Testis (tissue), 3 donors: Measurements from ENCODE around the gene ANKRD33B. TPM values are rescaled to one million over a fixed set of nuclear protein-coding genes. Genes with fewer than 3 reads are reported as not detected.

Experiments used
- DNase-seq: peaks from one replicate; pipeline ENCODE4 v3.0.0-alpha.2; 2019
- H3K27ac ChIP-seq, 2 donors: fragments of 200-600 bp; sonication (generic); one replicate each; pipeline ENCODE4 v1.5.1; 2019
- H3K27me3 ChIP-seq: fragments of 200-600 bp; sonication (generic); one replicate; pipeline ENCODE4 v1.5.1; 2019
- H3K36me3 ChIP-seq: fragments of 200-600 bp; sonication (generic); one replicate; pipeline ENCODE4 v1.5.1; 2017; ENCODE audit warnings: low read depth; ENCODE audit errors: missing control alignments
- H3K4me1 ChIP-seq: fragments of 200-600 bp; sonication (generic); one replicate; pipeline ENCODE4 v1.5.1; 2019
- H3K4me3 ChIP-seq, 2 donors: fragments of 200-600 bp; sonication (generic); one replicate each; pipeline ENCODE4 v1.5.1; 2017 to 2019
- H3K9me3 ChIP-seq: fragments of 200-600 bp; sonication (generic); one replicate; pipeline ENCODE4 v1.5.1; 2017
- POLR2A ChIP-seq: fragments of 450-650 bp; IDR thresholded peaks from one replicate; pipeline ENCODE4 v1.6.1; 2017; ENCODE audit warnings: antibody characterized with exemption, mild to moderate bottlenecking, moderate library complexity
- WGBS, 2 donors: methylation state at CpG; one replicate each; pipeline ENCODE4 v1.1.5; 2018; 5-methylcytosine and 5-hydroxymethylcytosine counted together
- intact Hi-C: fragments of 100-400 bp; cut with DNase I; formaldehyde crosslinking; loops from one replicate; pipeline ENCODE4 v1.15.1; 2023; ENCODE audit warnings: low total_unique reads
- polyA plus RNA-seq: library from polyadenylated mRNA; stranded (reverse); fragments of 350-450 nt; fragmentation: Illumina TruSeq; extraction: RNeasy Lipid Tissue Mini Kit (QIAGEN cat#74804); gene quantifications from one replicate; pipeline ENCODE4 v1.2.3, GENCODE V29; 2014; ENCODE audit warnings: low read depth, low replicate concordance; ENCODE audit not compliant: insufficient read depth
- small RNA-seq, 2 donors: library from RNA; depleted of rRNA; stranded (forward); fragments of <200 nt; gene quantifications; one replicate each; pipeline ENCODE3, GENCODE V24; 2016
- total RNA-seq, 2 donors: library from RNA; depleted of rRNA; stranded (reverse); fragments of >200 nt; gene quantifications; one replicate each; pipeline ENCODE4 v1.2.3, GENCODE V29; 2016
- TF ChIP-seq, protein P1 (sequence below), 3 experiments: fragments of 450-650 bp in 2 of 3; fragments of 200-600 bp in 1 of 3; sonication (generic) in 1 of 3; IDR thresholded peaks; one replicate each; pipeline ENCODE4 v1.5.1; 2016 to 2019; ENCODE audit warnings: antibody characterized with exemption in 3 of 3, mild to moderate bottlenecking in 2 of 3, moderate library complexity in 1 of 3

The ANKRD33B gene
- total and polyA plus RNA-seq, 3 donors from 2014 or later = 3.7 to 5.8 (median 5.6) TPM

GRCh38 chr5:10703676-10704075 lies 139.8 kb downstream of the ANKRD33B start:
- 57 to 84% methylated on average over 5 of the region's 5 CpGs for WGBS, 2 donors
- H3K36me3 ChIP-seq = no peaks in the 10 kb centered on the region
- H3K4me3 ChIP-seq = no peak overlapping the region
- H3K27me3 ChIP-seq = no peaks in the 10 kb centered on the region
- H3K27ac ChIP-seq = no peak overlapping the region
- no peak for DNase-seq
- TF ChIP-seq, protein P1, sequence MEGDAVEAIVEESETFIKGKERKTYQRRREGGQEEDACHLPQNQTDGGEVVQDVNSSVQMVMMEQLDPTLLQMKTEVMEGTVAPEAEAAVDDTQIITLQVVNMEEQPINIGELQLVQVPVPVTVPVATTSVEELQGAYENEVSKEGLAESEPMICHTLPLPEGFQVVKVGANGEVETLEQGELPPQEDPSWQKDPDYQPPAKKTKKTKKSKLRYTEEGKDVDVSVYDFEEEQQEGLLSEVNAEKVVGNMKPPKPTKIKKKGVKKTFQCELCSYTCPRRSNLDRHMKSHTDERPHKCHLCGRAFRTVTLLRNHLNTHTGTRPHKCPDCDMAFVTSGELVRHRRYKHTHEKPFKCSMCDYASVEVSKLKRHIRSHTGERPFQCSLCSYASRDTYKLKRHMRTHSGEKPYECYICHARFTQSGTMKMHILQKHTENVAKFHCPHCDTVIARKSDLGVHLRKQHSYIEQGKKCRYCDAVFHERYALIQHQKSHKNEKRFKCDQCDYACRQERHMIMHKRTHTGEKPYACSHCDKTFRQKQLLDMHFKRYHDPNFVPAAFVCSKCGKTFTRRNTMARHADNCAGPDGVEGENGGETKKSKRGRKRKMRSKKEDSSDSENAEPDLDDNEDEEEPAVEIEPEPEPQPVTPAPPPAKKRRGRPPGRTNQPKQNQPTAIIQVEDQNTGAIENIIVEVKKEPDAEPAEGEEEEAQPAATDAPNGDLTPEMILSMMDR (IDR thresholded peaks at IDR 0.05) = no peak
- TF ChIP-seq POLR2A = no peak
- no peaks in the 10 kb centered on the region for H3K9me3 ChIP-seq
- intact Hi-C loops = no loop called here
- no peaks in the 10 kb centered on the region for H3K4me1 ChIP-seq

- intact Hi-C loops = no loop called here
- H3K4me3 ChIP-seq = no peak overlapping the region
- H3K27me3 ChIP-seq = no peaks in the 10 kb centered on the region
- H3K4me1 ChIP-seq = no peaks in the 10 kb centered on the region
- WGBS, 2 donors = 81 to 83% methylated on average over 10 of the region's 10 CpGs
- TF ChIP-seq, protein P1 (IDR thresholded peaks at IDR 0.05) = no peak
- no peak for TF ChIP-seq POLR2A
- no peaks in the 10 kb centered on the region for H3K36me3 ChIP-seq
- no peak overlapping the region for H3K27ac ChIP-seq
- H3K9me3 ChIP-seq = no peaks in the 10 kb centered on the region
- DNase-seq = no peak
Measured at GRCh38 chr5:10704949-10705621, 141.2 kb downstream of the ANKRD33B start.

- DNase-seq = no peak
- 89 to 92% methylated on average over 2 of the region's 2 CpGs for WGBS, 2 donors
- Histone ChIP-seq H3K4me3 (no peak overlapping the region), H3K4me1 (no peaks in the 10 kb centered on the region), H3K27me3 (no peaks in the 10 kb centered on the region), H3K27ac (no peak overlapping the region), H3K9me3 (no peaks in the 10 kb centered on the region), H3K36me3 (no peaks in the 10 kb centered on the region)
- intact Hi-C loops = no loop called here
- TF ChIP-seq POLR2A = no peak
- TF ChIP-seq, protein P1 (IDR thresholded peaks at IDR 0.05) = no peak
Measured at GRCh38 chr5:10705747-10706146, 141.9 kb downstream of the ANKRD33B start.

DNA sequence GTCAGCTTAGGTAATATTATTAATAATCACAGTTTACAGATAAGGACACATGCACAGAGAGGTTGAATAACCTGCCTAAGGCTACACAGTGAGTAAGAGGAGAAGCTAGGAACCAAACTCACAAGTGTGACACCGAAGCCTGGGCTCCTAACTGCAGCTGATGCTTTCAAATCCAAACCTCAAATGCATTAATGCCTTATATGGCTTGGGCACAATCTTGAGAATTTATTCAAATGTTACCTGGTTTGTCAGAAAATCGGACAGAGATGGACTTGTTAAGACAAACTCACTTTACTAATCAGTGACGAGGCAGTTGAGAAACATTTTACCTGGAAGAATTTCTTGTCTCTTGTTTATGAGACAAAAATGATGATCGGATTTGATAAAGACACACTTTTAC lies 142.5 kb downstream of the ANKRD33B start:
- Histone ChIP-seq H3K36me3 (no peaks in the 10 kb centered on the region), H3K27ac (no peak overlapping the region), H3K27me3 (no peaks in the 10 kb centered on the region), H3K9me3 (no peaks in the 10 kb centered on the region), H3K4me3 (no peak overlapping the region), H3K4me1 (no peaks in the 10 kb centered on the region)
- no peak for DNase-seq
- 97% methylated on average over 4 of the region's 4 CpGs for WGBS, 2 donors
- TF ChIP-seq, protein P1 (IDR thresholded peaks at IDR 0.05) = no peak
- TF ChIP-seq POLR2A = no peak
- intact Hi-C loops = no loop called here

Small RNAs within 50 kb of the gene (small RNA-seq; reads per million reads assigned to genes)
- gene AC012629.4 = 0 reads per million in 2 donors
- gene AC112200.1 = 0 reads per million in 2 donors

Other genes with a start within 250 kb of the ANKRD33B start
- gene MARCHF6, start 210.4 kb upstream of the ANKRD33B start, total RNA-seq = 100 to 1,000 TPM; 120 to 136 TPM
- gene MARCHF6, start 210.4 kb upstream of the ANKRD33B start, polyA plus RNA-seq = 153 TPM
- gene ROPN1L, start 122.2 kb upstream of the ANKRD33B start, total RNA-seq = 100 to 1,000 TPM; 199 to 333 TPM
- 538 TPM for gene ROPN1L, start 122.2 kb upstream of the ANKRD33B start, polyA plus RNA-seq
- 10 to 100 TPM; 46.3 to 48.1 TPM for gene DAP, start 197.2 kb downstream of the ANKRD33B start, total RNA-seq
- 92.2 TPM for gene DAP, start 197.2 kb downstream of the ANKRD33B start, polyA plus RNA-seq